Measurements from ENCODE around the gene MAIP1.

The MAIP1 gene

DNA sequence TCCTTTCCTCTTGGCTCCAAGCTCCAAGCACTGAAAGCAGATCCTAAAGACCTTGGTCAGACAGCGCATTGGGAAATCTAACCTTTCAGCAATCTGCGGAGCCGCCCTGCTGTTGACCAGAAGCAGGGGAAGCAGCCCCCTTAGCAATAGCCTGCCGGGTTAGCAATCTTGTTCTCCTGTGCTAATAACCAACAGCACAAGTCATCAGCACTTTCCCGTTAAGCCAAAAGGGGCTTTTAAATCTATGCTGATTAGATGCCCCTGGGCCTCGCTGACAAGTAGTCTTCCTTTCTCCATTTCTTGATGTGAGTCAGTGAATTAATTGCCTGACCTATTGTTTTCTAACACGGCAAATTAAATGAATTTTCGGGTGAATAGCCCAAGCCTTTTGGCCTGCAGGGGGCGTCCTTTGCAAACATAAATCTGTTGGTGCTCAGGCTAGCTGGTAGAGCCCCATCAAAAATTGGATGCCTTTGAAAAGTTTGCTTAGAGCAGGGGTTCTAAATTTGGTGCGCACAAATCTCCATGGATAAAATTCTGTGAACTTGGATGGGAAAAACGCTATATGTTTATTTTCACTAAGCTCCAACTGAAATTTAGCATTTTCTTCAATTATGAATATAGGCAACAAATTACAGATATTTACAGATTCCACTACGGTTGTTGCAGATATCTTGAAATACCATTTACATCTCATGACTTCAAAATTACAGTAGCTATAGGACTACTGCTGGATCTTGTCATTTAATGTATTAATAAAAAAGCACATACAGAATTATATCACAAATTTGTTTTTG is 24.6 kb downstream of the MAIP1 start:
- Mint-ChIP-seq H3K4me3 (peak overlapping the region; percentile 74), H3K4me1 (peaks cover 22% of the 10 kb centered on the region), H3K9me3 (peaks cover 3% of the 10 kb centered on the region), H3K27me3 (ENCODE audit: low read depth, poor library complexity) (no peaks in the 10 kb centered on the region), H3K36me3 (ENCODE audit: low read depth) (peaks cover 7% of the 10 kb centered on the region), H3K27ac (no peak overlapping the region)
- DNase-seq: peak; percentile 92
- TF ChIP-seq, protein P1, sequence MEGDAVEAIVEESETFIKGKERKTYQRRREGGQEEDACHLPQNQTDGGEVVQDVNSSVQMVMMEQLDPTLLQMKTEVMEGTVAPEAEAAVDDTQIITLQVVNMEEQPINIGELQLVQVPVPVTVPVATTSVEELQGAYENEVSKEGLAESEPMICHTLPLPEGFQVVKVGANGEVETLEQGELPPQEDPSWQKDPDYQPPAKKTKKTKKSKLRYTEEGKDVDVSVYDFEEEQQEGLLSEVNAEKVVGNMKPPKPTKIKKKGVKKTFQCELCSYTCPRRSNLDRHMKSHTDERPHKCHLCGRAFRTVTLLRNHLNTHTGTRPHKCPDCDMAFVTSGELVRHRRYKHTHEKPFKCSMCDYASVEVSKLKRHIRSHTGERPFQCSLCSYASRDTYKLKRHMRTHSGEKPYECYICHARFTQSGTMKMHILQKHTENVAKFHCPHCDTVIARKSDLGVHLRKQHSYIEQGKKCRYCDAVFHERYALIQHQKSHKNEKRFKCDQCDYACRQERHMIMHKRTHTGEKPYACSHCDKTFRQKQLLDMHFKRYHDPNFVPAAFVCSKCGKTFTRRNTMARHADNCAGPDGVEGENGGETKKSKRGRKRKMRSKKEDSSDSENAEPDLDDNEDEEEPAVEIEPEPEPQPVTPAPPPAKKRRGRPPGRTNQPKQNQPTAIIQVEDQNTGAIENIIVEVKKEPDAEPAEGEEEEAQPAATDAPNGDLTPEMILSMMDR (IDR thresholded peaks at IDR 0.05): peak; percentile 90

DNA sequence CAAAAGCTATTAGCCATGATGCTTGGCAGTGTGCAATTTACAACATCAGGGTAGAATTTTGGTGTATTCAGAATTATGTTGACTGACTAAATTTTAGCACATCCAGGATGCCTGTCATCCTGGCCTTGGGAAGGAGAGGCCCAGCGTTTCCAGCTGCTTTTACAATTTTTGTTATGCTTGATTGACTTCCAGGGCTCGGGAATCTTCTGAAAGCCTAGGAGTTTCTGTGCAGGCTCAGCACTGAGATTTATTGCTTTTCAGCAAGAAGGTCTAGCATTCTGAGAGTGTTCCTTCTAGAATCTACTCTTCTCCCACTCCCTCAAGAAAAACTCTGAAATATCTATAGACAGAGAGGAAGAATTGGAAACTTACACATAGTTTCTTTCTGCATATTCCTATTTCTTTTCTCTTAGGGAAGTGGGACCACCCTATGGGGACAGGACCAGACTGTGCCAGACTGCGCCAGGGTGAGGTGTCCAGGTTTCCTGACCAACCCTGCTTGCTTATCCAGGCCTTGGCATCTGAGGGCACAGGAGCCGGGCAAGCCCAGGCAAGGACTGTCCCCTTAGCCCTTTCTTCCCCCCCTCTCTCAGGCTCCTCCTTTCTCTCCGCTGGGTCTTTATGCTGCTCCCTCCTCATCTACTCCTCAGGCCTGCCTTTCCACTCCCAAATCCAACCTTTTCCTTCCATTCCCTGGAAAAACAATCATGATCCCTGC is 26.9 kb downstream of the MAIP1 start:
- Mint-ChIP-seq H3K27ac (no peak overlapping the region), H3K4me1 (peaks cover 22% of the 10 kb centered on the region), H3K9me3 (no peaks in the 10 kb centered on the region), H3K36me3 (ENCODE audit: low read depth) (no peaks in the 10 kb centered on the region), H3K4me3 (no peak overlapping the region), H3K27me3 (ENCODE audit: low read depth, poor library complexity) (no peaks in the 10 kb centered on the region)
- DNase-seq: peak; percentile 9
- TF ChIP-seq, protein P1 (IDR thresholded peaks at IDR 0.05): no peak

DNA sequence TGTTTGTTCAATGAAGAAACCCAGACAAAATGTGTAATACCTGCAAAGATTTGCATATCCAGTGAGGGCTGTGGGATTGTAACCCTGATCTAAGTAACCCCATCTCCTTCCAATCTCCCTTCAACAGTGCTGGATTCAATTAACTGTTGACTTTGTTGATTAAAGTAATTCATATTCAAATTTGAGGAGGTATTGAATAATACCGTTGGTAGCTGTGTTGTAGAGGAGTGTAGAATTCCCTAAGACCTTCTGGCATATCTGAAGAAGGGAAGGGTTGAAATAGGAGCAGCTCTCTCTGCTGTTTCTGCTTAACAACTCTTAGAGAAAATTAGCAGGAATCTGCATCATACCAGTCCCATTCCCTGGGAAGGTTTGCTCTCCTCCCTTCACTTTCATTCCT is 28.2 kb downstream of the MAIP1 start:
- H3K9me3 Mint-ChIP-seq: no peaks in the 10 kb centered on the region
- TF ChIP-seq, protein P1 (IDR thresholded peaks at IDR 0.05): no peak
- H3K36me3 Mint-ChIP-seq (ENCODE audit: low read depth): no peaks in the 10 kb centered on the region
- no peak for DNase-seq
- no peak overlapping the region for H3K4me3 Mint-ChIP-seq
- H3K4me1 Mint-ChIP-seq: peaks cover 22% of the 10 kb centered on the region
- no peaks in the 10 kb centered on the region for H3K27me3 Mint-ChIP-seq (ENCODE audit: low read depth, poor library complexity)
- no peak overlapping the region for H3K27ac Mint-ChIP-seq

DNA sequence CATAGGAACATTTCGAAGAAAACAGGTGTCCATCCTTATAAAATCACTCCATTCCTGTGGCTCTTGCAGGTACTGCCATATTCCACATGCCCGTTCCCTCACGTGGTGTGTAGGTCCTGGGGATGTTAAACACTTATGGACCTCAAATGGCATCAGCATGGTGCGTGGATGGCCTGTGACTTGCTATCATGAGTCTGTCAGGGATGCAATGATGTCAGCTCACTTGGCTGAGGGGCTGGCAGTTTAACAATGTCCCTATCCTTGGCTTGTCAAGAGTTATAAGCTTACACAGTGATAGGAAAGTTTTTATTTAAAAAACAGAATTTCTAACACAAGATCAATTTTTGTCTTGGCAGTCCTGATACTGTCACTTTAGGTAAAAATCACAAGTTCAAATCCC is 28.8 kb downstream of the MAIP1 start:
- Mint-ChIP-seq H3K36me3 (ENCODE audit: low read depth) (no peaks in the 10 kb centered on the region), H3K27ac (no peak overlapping the region), H3K4me3 (no peak overlapping the region), H3K4me1 (peaks cover 25% of the 10 kb centered on the region), H3K27me3 (ENCODE audit: low read depth, poor library complexity) (no peaks in the 10 kb centered on the region), H3K9me3 (no peaks in the 10 kb centered on the region)
- DNase-seq: no peak
- TF ChIP-seq, protein P1 (IDR thresholded peaks at IDR 0.05): no peak

DNA sequence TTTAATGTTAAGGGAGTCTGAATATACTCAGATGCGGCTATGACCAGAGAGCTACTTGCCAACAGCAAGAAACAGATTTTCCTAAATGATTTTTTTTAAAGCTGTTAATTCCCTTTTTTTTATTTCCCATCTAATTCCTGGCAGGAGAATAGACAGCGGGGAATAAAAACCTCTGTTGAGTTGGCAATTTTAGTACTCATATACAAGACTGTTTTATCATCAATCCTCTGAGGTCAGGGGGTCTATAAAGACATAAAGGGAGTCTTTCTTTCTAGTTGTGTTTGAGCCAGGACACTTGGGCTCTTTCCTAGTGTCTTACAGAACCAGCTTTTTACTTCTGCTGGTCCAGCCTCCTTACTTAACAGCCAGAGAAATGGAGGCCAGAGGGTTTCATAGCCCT is 29.4 kb downstream of the MAIP1 start:
- DNase-seq: no peak
- Mint-ChIP-seq H3K36me3 (ENCODE audit: low read depth) (no peaks in the 10 kb centered on the region), H3K4me1 (peaks cover 24% of the 10 kb centered on the region), H3K27me3 (ENCODE audit: low read depth, poor library complexity) (no peaks in the 10 kb centered on the region), H3K27ac (no peak overlapping the region), H3K4me3 (no peak overlapping the region), H3K9me3 (no peaks in the 10 kb centered on the region)
- TF ChIP-seq, protein P1 (IDR thresholded peaks at IDR 0.05): no peak
